Measurements from ENCODE around the gene FGF11.

The FGF11 gene

GRCh38 chr17:7439462-7440112 lies at the start of gene FGF11:
Gene FGF11, plus strand, starts transcription at chr17:7439512. Its CDS starts 109 bp downstream, at chr17:7439621.
- no peak for DNase-seq

- DNase-seq: no peak
Observed at GRCh38 chr17:7389924-7390910, 49.1 kb upstream of the FGF11 start.

- DNase-seq: no peak
Observed at GRCh38 chr17:7391307-7391706, 48.0 kb upstream of the FGF11 start.

GRCh38 chr17:7392696-7393612 lies 46.4 kb upstream of the FGF11 start:
- DNase-seq: no peak

GRCh38 chr17:7393613-7394451 lies 45.5 kb upstream of the FGF11 start:
- no peak for DNase-seq

- DNase-seq: peak; percentile 91
Observed at GRCh38 chr17:7394452-7395191, 44.7 kb upstream of the FGF11 start, which contains the start of gene PLSCR3. Gene PLSCR3, minus strand, starts transcription at chr17:7394525. Its CDS starts 415 bp downstream, at chr17:7394110.

- peak; percentile 26 for DNase-seq
Observed at GRCh38 chr17:7396147-7396546, 43.2 kb upstream of the FGF11 start.

GRCh38 chr17:7398612-7399011 lies 40.7 kb upstream of the FGF11 start:
- peak; percentile 18 for DNase-seq

GRCh38 chr17:7403043-7403726 lies 36.1 kb upstream of the FGF11 start:
- DNase-seq: no peak

- no peak for DNase-seq
Observed at GRCh38 chr17:7403727-7403976, 35.7 kb upstream of the FGF11 start.

GRCh38 chr17:7403977-7404736 lies 35.2 kb upstream of the FGF11 start, which contains the start of gene TMEM256:
Gene TMEM256, minus strand, starts transcription at chr17:7404097. Its CDS starts 13 bp downstream, at chr17:7404084.
- DNase-seq: peak; percentile 99

GRCh38 chr17:7404737-7405349 lies 34.5 kb upstream of the FGF11 start:
- peak; percentile 71 for DNase-seq

- DNase-seq: no peak
Observed at GRCh38 chr17:7405350-7406234, 33.7 kb upstream of the FGF11 start.

- no peak for DNase-seq
Observed at GRCh38 chr17:7406235-7406825, 33.0 kb upstream of the FGF11 start.

GRCh38 chr17:7407082-7407481 lies 32.2 kb upstream of the FGF11 start:
- no peak for DNase-seq

GRCh38 chr17:7407485-7408251 lies 31.6 kb upstream of the FGF11 start, which contains the start of gene NLGN2:
Gene NLGN2, plus strand, starts transcription at chr17:7407845. Its CDS starts 411 bp downstream, at chr17:7408256.
- no peak for DNase-seq

GRCh38 chr17:7408252-7408727 lies 31.0 kb upstream of the FGF11 start:
- no peak for DNase-seq
